Ectodermal cell (in vitro differentiated cells): ENCODE measurements around the gene KIDINS220.

Source experiments
- H3K27ac ChIP-seq: 2 replicates; pipeline ENCODE4 v1.7.0; 2013; ENCODE audit warnings: mild to moderate bottlenecking, low read depth, low read length; ENCODE audit not compliant: insufficient read depth, poor library complexity, severe bottlenecking
- H3K27me3 ChIP-seq: 2 replicates; pipeline ENCODE4 v1.7.0; 2013; ENCODE audit warnings: mild to moderate bottlenecking, low read length; ENCODE audit not compliant: insufficient read depth, control insufficient read depth, poor library complexity, severe bottlenecking
- H3K36me3 ChIP-seq: one replicate; pipeline ENCODE4 v1.7.0; 2013; ENCODE audit warnings: low read length; ENCODE audit not compliant: control insufficient read depth, insufficient read depth
- H3K4me1 ChIP-seq: one replicate; pipeline ENCODE4 v1.7.0; 2013; ENCODE audit warnings: low read length; ENCODE audit not compliant: control insufficient read depth, insufficient read depth
- H3K4me3 ChIP-seq: 2 replicates; pipeline ENCODE4 v1.7.0; 2013; ENCODE audit warnings: low read depth, low read length, control low read depth; ENCODE audit not compliant: insufficient read depth
- H3K9me3 ChIP-seq: 2 replicates; pipeline ENCODE4 v1.7.0; 2013; ENCODE audit warnings: mild to moderate bottlenecking, low read length, moderate library complexity; ENCODE audit not compliant: control insufficient read depth
- WGBS, 2 experiments: methylation state at CpG; one replicate each; pipeline ENCODE4 v1.1.7; 2013; ENCODE audit warnings: missing lambda C conversion rate in 2 of 2; 5-methylcytosine and 5-hydroxymethylcytosine counted together

KIDINS220 gene

GRCh38 chr2:8853426-8853825 lies 16.0 kb upstream of the KIDINS220 start:
- H3K9me3 ChIP-seq, result no peaks in the 10 kb centered on the region
- H3K4me3 ChIP-seq, result no peak overlapping the region
- WGBS, 2 experiments, result 83 to 94% methylated on average over 2 to 3 of the region's 4 CpGs
- H3K4me1 ChIP-seq, result no peaks in the 10 kb centered on the region
- no peak overlapping the region for H3K27ac ChIP-seq
- H3K27me3 ChIP-seq, result no peaks in the 10 kb centered on the region
- no peaks in the 10 kb centered on the region for H3K36me3 ChIP-seq

- H3K4me1 ChIP-seq, result no peaks in the 10 kb centered on the region
- H3K27me3 ChIP-seq, result no peaks in the 10 kb centered on the region
- H3K36me3 ChIP-seq, result no peaks in the 10 kb centered on the region
- no peak overlapping the region for H3K4me3 ChIP-seq
- no peaks in the 10 kb centered on the region for H3K9me3 ChIP-seq
- WGBS, 2 experiments, result 74 to 81% methylated on average over 10 of the region's 10 CpGs
- no peak overlapping the region for H3K27ac ChIP-seq
Measured at GRCh38 chr2:8851811-8852560, 14.6 kb upstream of the KIDINS220 start.

DNA sequence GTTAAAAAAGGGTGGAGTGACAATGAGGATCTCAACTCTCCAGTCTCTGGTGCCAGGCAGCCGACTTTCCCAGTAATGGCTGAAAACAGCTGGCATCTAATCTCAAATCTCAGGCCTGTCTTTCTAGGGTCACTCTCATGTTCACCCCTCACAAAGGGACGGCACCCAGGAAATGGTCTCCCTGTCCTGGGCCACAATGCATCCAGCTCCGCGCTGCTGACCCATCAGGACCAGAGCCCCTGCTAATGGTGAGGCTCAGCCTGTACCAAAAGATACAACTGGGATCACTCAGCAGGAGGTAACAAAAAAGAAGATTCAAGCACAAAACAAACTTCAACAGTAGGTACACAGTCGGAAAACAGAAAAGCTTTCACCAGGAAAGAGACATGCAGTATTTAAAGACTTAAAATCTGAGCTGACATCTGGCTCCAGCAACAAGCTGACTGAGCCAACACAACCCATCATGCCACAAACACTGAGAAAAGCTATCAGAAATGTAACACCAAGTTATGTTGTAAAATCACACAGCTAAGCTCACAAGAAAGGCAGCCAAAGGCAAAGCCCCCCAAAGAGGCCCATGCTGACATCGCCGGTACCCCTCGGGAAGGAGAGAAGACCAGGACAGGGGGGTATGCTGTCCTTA lies 13.6 kb upstream of the KIDINS220 start:
- Histone ChIP-seq H3K4me1 (no peaks in the 10 kb centered on the region), H3K36me3 (no peaks in the 10 kb centered on the region), H3K4me3 (no peak overlapping the region), H3K27ac (no peak overlapping the region), H3K27me3 (no peaks in the 10 kb centered on the region), H3K9me3 (no peaks in the 10 kb centered on the region)
- 93 to 95% methylated on average over 8 of the region's 8 CpGs for WGBS, 2 experiments

GRCh38 chr2:8849327-8849726 lies 11.9 kb upstream of the KIDINS220 start:
- 89 to 91% methylated on average over 4 of the region's 4 CpGs for WGBS, 2 experiments
- no peaks in the 10 kb centered on the region for H3K9me3 ChIP-seq
- no peaks in the 10 kb centered on the region for H3K4me1 ChIP-seq
- H3K27ac ChIP-seq, result no peak overlapping the region
- no peaks in the 10 kb centered on the region for H3K27me3 ChIP-seq
- no peak overlapping the region for H3K4me3 ChIP-seq
- no peaks in the 10 kb centered on the region for H3K36me3 ChIP-seq

GRCh38 chr2:8848328-8849100 lies 11.1 kb upstream of the KIDINS220 start:
- Histone ChIP-seq H3K27ac (no peak overlapping the region), H3K27me3 (no peaks in the 10 kb centered on the region), H3K36me3 (no peaks in the 10 kb centered on the region), H3K4me3 (no peak overlapping the region), H3K9me3 (no peaks in the 10 kb centered on the region), H3K4me1 (no peaks in the 10 kb centered on the region)
- 89 to 92% methylated on average over 5 to 6 of the region's 7 CpGs for WGBS, 2 experiments

- Histone ChIP-seq H3K4me3 (no peak overlapping the region), H3K36me3 (no peaks in the 10 kb centered on the region), H3K27ac (no peak overlapping the region), H3K9me3 (no peaks in the 10 kb centered on the region), H3K4me1 (no peaks in the 10 kb centered on the region), H3K27me3 (no peaks in the 10 kb centered on the region)
- 91 to 96% methylated on average over 6 of the region's 6 CpGs for WGBS, 2 experiments
Measured at GRCh38 chr2:8847400-8847799, 10.0 kb upstream of the KIDINS220 start.

- Histone ChIP-seq H3K4me3 (no peak overlapping the region), H3K27me3 (no peaks in the 10 kb centered on the region), H3K36me3 (no peaks in the 10 kb centered on the region), H3K4me1 (no peaks in the 10 kb centered on the region), H3K27ac (no peak overlapping the region), H3K9me3 (no peaks in the 10 kb centered on the region)
- WGBS, 2 experiments, result 75 to 84% methylated on average over 4 of the region's 4 CpGs
Measured at GRCh38 chr2:8841932-8842331, 4.5 kb upstream of the KIDINS220 start.

- H3K4me1 ChIP-seq, result peaks cover 4% of the 10 kb centered on the region
- no peaks in the 10 kb centered on the region for H3K27me3 ChIP-seq
- no peaks in the 10 kb centered on the region for H3K9me3 ChIP-seq
- H3K36me3 ChIP-seq, result no peaks in the 10 kb centered on the region
- H3K27ac ChIP-seq, result no peak overlapping the region
- WGBS, 2 experiments, result 88 to 89% methylated on average over 11 of the region's 12 CpGs
- no peak overlapping the region for H3K4me3 ChIP-seq
Measured at GRCh38 chr2:8840475-8841091, 3.2 kb upstream of the KIDINS220 start.

GRCh38 chr2:8839189-8839965 lies 2.0 kb upstream of the KIDINS220 start:
- Histone ChIP-seq H3K4me3 (no peak overlapping the region), H3K9me3 (no peaks in the 10 kb centered on the region), H3K27me3 (no peaks in the 10 kb centered on the region), H3K4me1 (peaks cover 4% of the 10 kb centered on the region), H3K27ac (no peak overlapping the region), H3K36me3 (no peaks in the 10 kb centered on the region)
- 86 to 97% methylated on average over 5 of the region's 5 CpGs for WGBS, 2 experiments
